Panc1 (cell line): Measurements from ENCODE around the gene IVNS1ABP. TPM values are rescaled to one million over a fixed set of nuclear protein-coding genes. Genes with fewer than 3 reads are reported as not detected.

ENCODE experiments used
- ATAC-seq: fragments of 200-7000 bp; cut with Tn5 transposase; 2 replicates; pipeline ENCODE4 v1.9.1; 2020; ENCODE audit warnings: mild to moderate bottlenecking, moderate library complexity
- BruUV-seq: library from RNA; stranded (reverse); fragments of 400-500 nt; replicated peaks from 2 replicates; lab custom pipeline; 2021; lab: Mats Ljungman, UMichigan
- CTCF ChIA-PET: fragments of 300-600 bp; sonication (Branson Sonifier 250); formaldehyde crosslinking; loops from one replicate; lab custom pipeline; 2022; ENCODE audit warnings: antibody characterized with exemption; lab: Charles Lee
- POLR2A ChIA-PET: fragments of 300-600 bp; sonication (Branson Sonifier 250); formaldehyde crosslinking; loops from one replicate; lab custom pipeline; 2022; ENCODE audit warnings: antibody characterized with exemption; lab: Charles Lee
- DNase-seq: peaks from one replicate; pipeline ENCODE4 v3.0.0-alpha.2; 2010; ENCODE audit warnings: low read depth, low spot score
- H3K27ac ChIP-seq: 2 replicates; pipeline ENCODE4 v1.5.1; 2011; ENCODE audit warnings: mild to moderate bottlenecking, low read length, inconsistent platforms
- H3K27me3 ChIP-seq: fragments of 200-500 bp; sonication (Bioruptor generic); 2 replicates; pipeline ENCODE4 v1.6.0; 2014; ENCODE audit warnings: low read length, inconsistent platforms; ENCODE audit not compliant: control insufficient read depth, insufficient read depth
- H3K36me3 ChIP-seq: fragments of 200-500 bp; sonication (Bioruptor generic); 2 replicates; pipeline ENCODE4 v1.5.1; 2014; ENCODE audit warnings: inconsistent platforms, mild to moderate bottlenecking, low read length, moderate library complexity; ENCODE audit not compliant: control insufficient read depth, insufficient read depth
- H3K4me1 ChIP-seq: 2 replicates; pipeline ENCODE4 v1.5.1; 2011; ENCODE audit warnings: inconsistent platforms, mild to moderate bottlenecking, low read length, moderate library complexity; ENCODE audit not compliant: control insufficient read depth, insufficient read depth
- H3K4me3 ChIP-seq, 2 experiments: 2 replicates each; pipeline ENCODE4 v1.5.1; 2011 to 2012; ENCODE audit warnings: low read depth in 2 of 2, low read length in 2 of 2, mild to moderate bottlenecking in 2 of 2, inconsistent platforms in 1 of 2, moderate library complexity in 1 of 2
- H3K9me3 ChIP-seq: fragments of 200-500 bp; sonication (Bioruptor generic); 2 replicates; pipeline ENCODE4 v1.5.1; 2014; ENCODE audit warnings: low read depth, mild to moderate bottlenecking, inconsistent platforms, low read length, moderate library complexity; ENCODE audit not compliant: control insufficient read depth, insufficient read depth
- CTCF ChIP-seq: fragments of 450-650 bp; IDR thresholded peaks from 2 replicates; pipeline ENCODE4 v1.5.1; 2017; ENCODE audit warnings: mild to moderate bottlenecking
- POLR2AphosphoS5 ChIP-seq: IDR thresholded peaks from 2 replicates; pipeline ENCODE4 v1.6.1; 2012; ENCODE audit warnings: mild to moderate bottlenecking, low read depth, low read length, moderate library complexity
- REST ChIP-seq, 2 experiments: IDR thresholded peaks; 2 replicates each; pipeline ENCODE4 v1.6.1; 2011 to 2012; ENCODE audit warnings: low read depth in 2 of 2, control low read depth in 1 of 2, low read length in 1 of 2, mild to moderate bottlenecking in 1 of 2, moderate library complexity in 1 of 2; ENCODE audit not compliant: insufficient read depth in 1 of 2
- SIN3A ChIP-seq: IDR thresholded peaks from 2 replicates; pipeline ENCODE4 v1.6.1; 2012; ENCODE audit warnings: low read depth, mild to moderate bottlenecking, low read length, moderate library complexity, borderline replicate concordance; ENCODE audit not compliant: insufficient read depth
- TCF7L2 ChIP-seq: IDR thresholded peaks from 2 replicates; pipeline ENCODE4 v1.6.1; 2011; ENCODE audit warnings: mild to moderate bottlenecking, low read depth, low read length, inconsistent platforms
- in situ Hi-C: cut with HindIII; loops from 2 replicates; pipeline ENCODE4 v1.10.0; 2016; ENCODE audit warnings: low sequenced_read_pairs, low pct_unique_long_range_greater_than_20kb
- intact Hi-C: fragments of 100-400 bp; cut with micrococcal nuclease; formaldehyde crosslinking; loops from one replicate; pipeline ENCODE4 v1.10.0; 2022; ENCODE audit not compliant: unreplicated experiment
- total RNA-seq: library from RNA; stranded (reverse); gene quantifications from one replicate; pipeline ENCODE4 v1.2.1, GENCODE V29; 2021; ENCODE audit not compliant: unreplicated experiment

The IVNS1ABP gene
- total RNA-seq, 1 experiment from 2014 or later = 70.2 TPM

- Histone ChIP-seq H3K9me3 (no peaks in the 10 kb centered on the region), H3K36me3 (no peaks in the 10 kb centered on the region), H3K27me3 (no peaks in the 10 kb centered on the region), H3K4me1 (no peaks in the 10 kb centered on the region; the same call in 1 of the 2 replicates), H3K27ac (no peak overlapping the region), H3K4me3 (no peak overlapping the region)
- no TSS peak for BruUV-seq
- intact Hi-C loops (no loop called here), in situ Hi-C loops (no loop called here)
- DNase-seq = no peak
- ATAC-seq = no peak
- POLR2A ChIA-PET = no interaction called here
- TF ChIP-seq REST (IDR thresholded peaks at IDR 0.05; ENCODE audit: insufficient read depth in 1 of 2, low read depth in 2 of 2, low read length in 1 of 2) = no peak
- TF ChIP-seq TCF7L2 = no peak
- TF ChIP-seq POLR2AphosphoS5 = no peak
- no peak for TF ChIP-seq CTCF
- TF ChIP-seq SIN3A = no peak
- CTCF ChIA-PET = no interaction called here
These were observed 53.8 kb downstream of the IVNS1ABP start for GRCh38 chr1:185263292-185263691.

- intact Hi-C loops = no loop called here
- H3K4me3 ChIP-seq = no peak overlapping the region
- no peaks in the 10 kb centered on the region for H3K9me3 ChIP-seq
- no peak overlapping the region for H3K27ac ChIP-seq
- ChIA-PET POLR2A (no interaction called here), CTCF (no interaction called here)
- in situ Hi-C loops = no loop called here
- ATAC-seq (no peak), DNase-seq (no peak)
- H3K36me3 ChIP-seq = no peaks in the 10 kb centered on the region
- no TSS peak for BruUV-seq
- TF ChIP-seq SIN3A = no peak
- no peak for TF ChIP-seq REST (IDR thresholded peaks at IDR 0.05; ENCODE audit: insufficient read depth in 1 of 2, low read depth in 2 of 2, low read length in 1 of 2)
- TF ChIP-seq TCF7L2 = no peak
- TF ChIP-seq CTCF = no peak
- no peak for TF ChIP-seq POLR2AphosphoS5
- no peaks in the 10 kb centered on the region; the same call in none of the 2 replicates for H3K4me1 ChIP-seq
- no peaks in the 10 kb centered on the region for H3K27me3 ChIP-seq
These were observed 54.9 kb downstream of the IVNS1ABP start for GRCh38 chr1:185262151-185262550.
